Right renal pelvis (tissue), 4 donors: ENCODE results near the gene CTSD. TPM values are rescaled to one million over a fixed set of nuclear protein-coding genes. Genes with fewer than 3 reads are reported as not detected.
"Not testable (repeated sequence)": the region's sequence is repeated elsewhere in the genome, so short reads cannot be mapped to it uniquely, and the experiment has no call there.

Experiments used
- DNase-seq, 4 donors: peaks; one replicate each; pipeline ENCODE4 v3.0.0-alpha.2; 2013; ENCODE audit warnings: low read depth in 4 of 4, low spot score in 3 of 4, missing footprints in 1 of 4
- polyA plus RNA-seq, 4 donors: library from polyadenylated mRNA; unstranded; fragments of 120-200 nt; gene quantifications; one replicate each; pipeline ENCODE4 v1.2.1, GENCODE V29; 2013; ENCODE audit not compliant: insufficient read length in 4 of 4

Gene CTSD
- polyA plus RNA-seq, 4 donors, result 226 to 306 (median 234) TPM

GRCh38 chr11:1770528-1770927, 6.8 kb upstream of the CTSD start:
- DNase-seq, result no peak

GRCh38 chr11:1770061-1770460, 6.3 kb upstream of the CTSD start:
- DNase-seq, result no peak

DNA sequence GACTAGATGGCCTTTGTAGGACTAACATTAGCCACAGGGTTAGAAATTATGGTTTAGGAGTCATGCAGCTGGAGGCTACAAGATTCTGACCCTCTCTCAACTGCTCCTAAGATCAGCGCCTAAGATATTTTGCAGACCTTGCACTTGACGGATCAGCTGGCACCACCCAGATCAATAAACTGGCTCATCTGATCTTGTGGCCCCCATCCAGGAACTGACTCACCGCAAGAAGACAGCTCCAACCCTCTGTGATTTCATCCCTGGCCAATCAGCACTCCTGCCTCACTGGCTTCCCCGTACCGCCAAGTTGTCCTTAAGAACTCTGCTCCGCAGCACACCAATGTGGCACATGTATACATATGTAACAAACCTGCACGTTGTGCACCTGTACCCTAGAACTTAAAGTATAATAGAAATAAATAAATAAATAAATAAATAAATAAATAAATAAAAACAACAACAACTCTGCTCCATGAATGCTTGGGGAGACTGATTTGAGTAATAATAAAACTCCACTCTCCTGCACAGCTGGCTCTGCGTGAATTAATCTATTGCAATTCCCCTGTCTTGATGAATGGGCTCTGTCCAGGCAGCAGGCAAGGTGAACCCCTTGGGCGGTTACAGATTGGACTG, 5.7 kb upstream of the CTSD start:
- DNase-seq, result not testable (repeated sequence)

GRCh38 chr11:1768141-1768469, 4.4 kb upstream of the CTSD start:
- DNase-seq, result no peak

GRCh38 chr11:1767399-1768140, 3.8 kb upstream of the CTSD start:
- no peak for DNase-seq

DNA sequence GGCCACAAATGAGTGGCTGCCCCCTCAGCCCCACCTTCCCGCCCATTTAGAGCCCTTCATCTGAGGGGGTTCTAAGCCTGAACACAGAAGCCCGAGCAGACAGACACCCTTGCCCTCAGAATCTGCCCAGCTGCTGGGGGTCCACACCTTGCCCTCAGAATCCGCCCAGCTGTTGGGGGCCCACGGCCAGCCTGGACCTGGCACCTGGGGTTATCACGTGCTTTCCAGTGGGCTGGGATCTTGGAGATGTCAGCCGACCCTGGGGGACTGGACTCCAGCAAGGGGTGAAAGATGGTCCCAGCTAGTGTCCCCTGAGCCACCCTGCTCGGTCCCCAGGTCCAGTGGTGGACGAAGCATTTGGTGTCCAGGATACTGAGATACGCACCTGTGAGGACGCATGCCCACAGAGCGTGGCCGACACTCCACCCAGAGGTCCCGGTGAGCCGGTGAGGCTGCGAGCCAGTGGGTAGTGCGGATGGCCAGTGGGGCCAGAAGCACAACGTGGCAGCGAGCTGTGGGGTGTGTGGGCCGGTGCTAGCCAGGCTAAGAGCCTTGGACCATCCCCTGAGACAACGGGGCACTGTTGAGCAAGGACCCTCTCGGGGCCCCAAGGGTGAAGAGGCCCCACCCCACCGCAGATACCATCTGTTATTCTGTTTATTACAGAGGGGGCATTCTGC, 3.1 kb upstream of the CTSD start:
- DNase-seq, result no peak

- DNase-seq, result no peak
Measured at GRCh38 chr11:1765871-1766718, 2.4 kb upstream of the CTSD start.

DNA sequence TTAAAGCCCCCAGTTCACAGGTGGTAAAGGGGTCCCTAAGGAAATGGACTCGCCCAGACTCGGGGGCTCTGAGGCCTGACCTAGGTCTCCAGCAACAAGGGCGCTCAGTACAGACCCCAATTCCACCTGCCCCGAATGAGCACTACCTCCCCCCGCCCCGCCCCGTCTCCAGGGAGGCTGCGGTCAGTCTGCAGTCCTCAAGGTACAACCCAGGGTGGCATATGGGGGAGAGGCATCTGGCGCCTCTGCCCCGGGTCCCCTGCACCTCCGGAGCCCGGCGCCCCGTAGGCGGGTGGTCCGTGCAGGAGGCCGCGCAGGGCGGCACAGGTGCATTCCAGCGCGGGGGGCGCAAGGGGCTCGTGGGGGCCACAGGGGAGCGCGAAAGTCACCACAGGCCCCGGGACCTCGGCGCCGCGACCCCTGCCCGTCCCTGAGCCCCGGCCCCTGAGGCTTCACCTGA, 361 bp downstream of the CTSD start:
- no peak for DNase-seq

DNA sequence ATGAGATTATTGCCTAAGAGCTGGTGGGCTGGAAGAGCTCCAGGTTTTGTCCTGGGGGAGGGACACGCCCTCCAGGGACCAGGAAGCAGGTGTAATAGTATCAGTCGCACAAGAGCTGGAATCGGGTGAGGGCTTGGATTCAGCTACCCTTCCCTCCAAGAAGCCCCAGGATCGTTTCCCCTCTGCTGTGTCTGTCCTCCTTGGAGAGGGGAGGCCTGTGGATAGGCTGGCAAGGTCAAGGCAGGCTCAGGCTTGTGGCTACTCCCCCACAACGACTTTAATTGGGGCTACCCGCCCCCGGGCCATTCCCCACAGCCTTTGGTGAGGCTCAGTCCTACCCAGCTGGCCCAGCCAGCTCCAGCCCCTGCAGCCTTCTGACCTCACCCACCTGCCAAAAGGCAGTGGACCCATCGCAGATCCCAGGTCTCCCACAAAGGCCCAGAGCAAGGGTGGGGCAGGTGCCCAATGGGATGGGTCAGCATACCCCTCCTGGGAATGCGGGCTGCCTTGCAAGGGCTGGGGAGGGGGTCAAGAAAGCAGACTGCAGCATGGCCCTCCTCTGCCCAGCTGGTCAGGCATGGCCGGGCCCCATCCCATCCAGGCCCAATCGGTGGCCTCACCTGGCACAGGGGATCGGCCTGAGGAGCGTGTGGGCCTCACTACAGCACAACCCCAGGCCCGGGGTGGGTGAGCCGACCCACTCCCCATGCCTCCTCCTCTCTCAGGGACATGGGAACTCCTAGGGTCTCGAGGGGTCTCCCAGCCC, 1.0 kb downstream of the CTSD start:
- DNase-seq, result no peak

DNA sequence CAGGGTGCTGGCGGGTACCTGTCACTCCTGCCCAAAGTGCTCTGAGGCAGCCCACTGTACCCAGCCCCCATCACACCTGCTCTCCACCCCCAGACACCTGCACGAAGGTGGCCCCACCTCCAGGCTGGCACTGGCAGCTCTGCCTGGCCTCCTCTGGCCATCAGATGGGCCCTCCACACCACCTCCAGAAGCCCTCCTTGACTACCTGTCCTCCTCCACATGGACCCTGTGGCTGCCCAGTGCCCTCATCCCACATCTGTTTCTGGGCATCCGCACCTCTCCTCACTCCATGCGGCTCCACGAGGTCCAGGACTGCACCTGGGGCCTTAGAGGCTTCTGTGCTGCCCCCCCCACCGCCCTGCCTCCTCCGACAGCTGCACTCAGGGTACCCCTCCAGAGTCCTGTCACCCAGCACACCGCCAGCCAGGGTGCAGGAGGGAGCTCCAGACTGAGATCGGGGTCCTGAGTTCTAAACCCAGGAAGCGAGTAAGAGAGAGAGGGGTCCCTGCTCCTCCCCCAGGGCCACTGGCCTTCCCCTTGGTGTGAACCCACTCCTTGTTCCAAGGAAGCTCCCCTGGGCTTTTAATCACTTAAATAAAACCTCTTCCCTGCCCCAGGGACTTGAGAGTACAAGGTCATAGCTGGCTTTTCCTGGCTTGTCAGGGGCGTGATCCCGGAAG, 1.7 kb downstream of the CTSD start:
- DNase-seq, result no peak

DNA sequence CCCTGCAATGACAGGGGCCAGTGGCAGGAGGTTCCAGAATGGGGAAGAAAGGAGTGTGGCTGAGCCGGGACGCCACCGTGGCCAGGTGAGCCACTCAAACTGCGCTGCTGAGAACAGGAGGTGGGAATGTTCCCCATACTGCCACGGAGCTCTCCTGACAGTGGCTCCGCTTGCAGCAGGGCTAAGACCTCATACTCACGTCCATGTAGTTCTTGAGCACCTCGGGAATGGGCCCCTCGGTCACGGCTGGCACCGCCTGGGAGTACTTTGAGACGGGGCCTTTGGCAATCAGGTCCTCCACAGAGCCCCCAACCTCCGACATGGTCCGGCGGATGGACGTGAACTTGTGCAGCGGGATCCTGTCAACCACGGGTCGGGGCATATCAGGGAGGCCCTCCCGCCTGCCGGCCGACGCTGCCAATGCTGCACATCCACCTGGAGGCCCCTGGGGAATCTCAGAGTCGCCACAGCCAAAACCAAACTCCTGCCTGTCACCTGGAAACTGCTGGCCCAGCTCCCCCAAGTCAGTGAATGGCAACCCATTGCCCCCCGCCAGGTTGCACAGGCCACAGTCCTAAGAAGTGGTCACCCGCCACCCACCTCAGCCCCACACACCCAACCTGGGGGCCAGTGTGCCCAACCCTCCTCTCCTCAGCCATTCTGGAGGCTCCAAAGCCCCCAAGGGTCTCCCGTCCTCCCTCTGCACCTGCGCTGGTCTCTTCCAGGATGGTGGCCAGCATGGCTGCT, 2.4 kb downstream of the CTSD start:
- DNase-seq, result no peak

GRCh38 chr11:1760351-1761109, 3.2 kb downstream of the CTSD start:
- DNase-seq, result no peak

DNA sequence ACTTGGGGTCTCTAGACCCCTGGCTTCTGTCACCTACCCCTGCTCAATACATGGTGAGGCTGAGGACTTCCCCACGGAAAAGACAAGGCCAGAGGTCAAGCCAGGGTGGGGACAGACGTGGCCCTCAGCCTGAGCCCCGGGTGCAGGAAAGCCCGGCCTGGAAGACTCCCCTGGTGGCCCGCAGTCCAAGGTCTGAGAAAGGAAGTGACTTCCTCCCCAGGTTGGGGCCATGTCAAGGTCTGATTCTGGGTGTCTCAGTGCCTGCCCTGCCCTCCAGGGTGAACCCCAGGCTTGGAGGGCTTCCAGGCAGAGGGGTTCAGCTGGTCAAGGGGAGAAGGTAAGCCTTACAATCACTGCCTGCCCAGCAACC, 3.9 kb downstream of the CTSD start:
- no peak for DNase-seq

DNA sequence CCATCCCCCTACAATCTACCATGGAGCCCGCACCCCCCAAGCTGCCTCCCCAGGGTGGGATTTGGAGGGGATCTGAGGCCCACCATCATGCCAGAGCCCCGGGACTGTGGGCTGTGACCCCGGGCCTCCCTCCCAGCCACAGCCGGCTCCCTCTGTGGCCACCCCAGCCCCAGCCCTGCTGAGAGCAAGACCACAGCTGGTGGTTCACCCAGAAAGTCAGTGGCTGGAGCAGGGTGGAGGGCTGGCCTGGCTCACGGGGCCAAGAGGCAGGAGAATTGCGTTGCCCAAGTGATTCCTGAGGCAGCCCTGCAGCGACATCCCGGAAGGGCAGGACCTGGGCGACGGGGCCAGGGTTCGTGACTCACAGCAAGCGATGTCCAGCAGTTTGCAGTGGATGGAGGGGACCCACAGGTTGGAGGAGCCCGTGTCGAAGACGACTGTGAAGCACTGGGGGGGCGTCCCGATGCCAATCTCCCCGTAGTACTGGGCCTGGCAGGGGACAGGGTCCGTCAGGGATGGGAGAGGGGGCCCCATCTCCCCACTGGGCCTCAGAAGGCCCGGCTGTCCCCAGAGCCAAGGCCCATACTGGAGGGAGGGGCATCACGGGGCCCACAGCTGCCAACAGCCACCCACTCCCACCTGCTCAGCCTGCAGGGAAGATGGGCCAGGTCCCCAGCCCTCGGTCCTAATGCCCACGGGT, 4.4 kb downstream of the CTSD start:
- no peak for DNase-seq

GRCh38 chr11:1758611-1759150, 5.0 kb downstream of the CTSD start:
- DNase-seq, result no peak

DNA sequence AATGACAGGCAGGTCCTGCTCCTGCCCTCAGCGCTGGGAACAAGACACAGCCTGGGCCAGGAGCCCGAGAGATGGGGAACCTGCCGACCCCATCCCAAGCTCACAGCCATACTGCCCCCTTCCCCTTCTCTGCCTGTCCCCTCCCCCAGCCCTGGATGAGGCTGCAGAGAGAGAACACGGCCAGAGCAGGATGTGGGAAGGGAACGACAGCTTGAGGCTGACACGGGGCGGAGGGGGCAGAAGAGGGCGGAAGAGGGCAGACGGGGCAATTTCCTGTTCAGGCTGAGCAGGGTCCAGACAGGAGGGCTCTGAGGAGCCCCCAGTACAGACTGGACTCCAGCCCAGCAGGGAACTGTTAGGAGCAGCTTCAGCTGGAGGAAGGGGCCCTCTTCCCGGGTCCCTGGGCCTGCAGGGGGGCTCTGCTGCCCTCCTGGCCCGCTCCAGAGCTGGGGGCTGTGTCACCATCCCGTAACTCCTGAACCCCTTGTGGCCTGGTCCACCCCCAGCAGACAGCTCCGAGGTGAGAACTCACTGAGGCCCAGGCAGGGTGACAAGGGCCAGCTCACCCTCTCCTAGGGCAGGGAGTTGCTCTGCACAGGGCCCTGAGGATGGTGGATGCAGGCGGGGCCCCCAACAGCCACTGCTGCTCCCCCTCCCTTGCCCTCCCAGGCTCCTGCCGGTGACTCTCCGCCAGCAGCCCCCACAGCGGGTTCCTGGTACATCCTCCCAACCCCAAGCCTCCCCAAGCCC, 5.7 kb downstream of the CTSD start:
- DNase-seq, result no peak
